MM.1S (cell line): ENCODE results near the gene FKBP8.

Experiments
- EZH2 ChIP-seq: fragments of 300-600 bp; sonication (generic); optimal IDR thresholded peaks from 2 replicates; pipeline ENCODE3; 2017; ENCODE audit warnings: low read depth, mild to moderate bottlenecking, antibody characterized with exemption, low read length, mixed read lengths
- EZH2phosphoT487 ChIP-seq: fragments of 300-600 bp; sonication (generic); IDR thresholded peaks from 2 replicates; pipeline ENCODE4 v1.6.1; 2018; ENCODE audit warnings: antibody characterized with exemption, low read length
- TF ChIP-seq, protein P1 (sequence below): fragments of 300-600 bp; sonication (generic); IDR thresholded peaks from 2 replicates; pipeline ENCODE4 v1.5.1; 2016; ENCODE audit warnings: antibody characterized with exemption, low read length, mixed read lengths

DNA sequence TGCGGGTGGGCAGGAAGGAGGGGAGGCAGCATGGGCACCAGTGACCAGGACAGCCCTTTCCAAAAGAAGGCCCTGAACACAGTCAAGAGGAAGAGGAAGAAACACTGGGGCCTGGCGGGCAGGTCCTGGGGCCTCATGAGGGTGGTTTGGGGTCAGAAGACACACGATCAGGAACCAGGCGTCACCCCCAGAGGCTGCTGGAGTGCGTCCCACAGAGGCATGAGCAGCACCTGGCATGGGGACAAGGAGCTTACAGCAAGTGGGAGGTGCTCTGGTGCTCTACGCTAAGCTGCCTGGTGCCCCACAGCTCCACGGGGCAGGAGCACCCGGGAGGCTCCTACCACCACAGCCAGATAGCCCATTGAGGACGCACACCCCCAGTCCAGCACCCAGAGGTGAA, 41.5 kb downstream of the FKBP8 start:
- TF ChIP-seq EZH2 (no peak), EZH2phosphoT487 (no peak)
- TF ChIP-seq, protein P1, sequence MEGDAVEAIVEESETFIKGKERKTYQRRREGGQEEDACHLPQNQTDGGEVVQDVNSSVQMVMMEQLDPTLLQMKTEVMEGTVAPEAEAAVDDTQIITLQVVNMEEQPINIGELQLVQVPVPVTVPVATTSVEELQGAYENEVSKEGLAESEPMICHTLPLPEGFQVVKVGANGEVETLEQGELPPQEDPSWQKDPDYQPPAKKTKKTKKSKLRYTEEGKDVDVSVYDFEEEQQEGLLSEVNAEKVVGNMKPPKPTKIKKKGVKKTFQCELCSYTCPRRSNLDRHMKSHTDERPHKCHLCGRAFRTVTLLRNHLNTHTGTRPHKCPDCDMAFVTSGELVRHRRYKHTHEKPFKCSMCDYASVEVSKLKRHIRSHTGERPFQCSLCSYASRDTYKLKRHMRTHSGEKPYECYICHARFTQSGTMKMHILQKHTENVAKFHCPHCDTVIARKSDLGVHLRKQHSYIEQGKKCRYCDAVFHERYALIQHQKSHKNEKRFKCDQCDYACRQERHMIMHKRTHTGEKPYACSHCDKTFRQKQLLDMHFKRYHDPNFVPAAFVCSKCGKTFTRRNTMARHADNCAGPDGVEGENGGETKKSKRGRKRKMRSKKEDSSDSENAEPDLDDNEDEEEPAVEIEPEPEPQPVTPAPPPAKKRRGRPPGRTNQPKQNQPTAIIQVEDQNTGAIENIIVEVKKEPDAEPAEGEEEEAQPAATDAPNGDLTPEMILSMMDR: no peak
